ENCODE measurements around the gene EPHB1. TPM values are rescaled to one million over a fixed set of nuclear protein-coding genes. Genes with fewer than 3 reads are reported as not detected.
A peak's percentile ranks its signal among the peaks of the same experiment; 100 is the strongest.

The EPHB1 gene
- total RNA-seq, 4 donors from 2014 or later: 2.3 to 5.6 (median 4.6) TPM

- Histone ChIP-seq H3K4me3 (replicated peaks in 1 of 3) (no peak overlapping the region), H3K4me1 (no peaks in the 10 kb centered on the region), H3K9me3 (no peaks in the 10 kb centered on the region), H3K27ac (no peak overlapping the region), H3K27me3 (no peaks in the 10 kb centered on the region), H3K36me3 (no peaks in the 10 kb centered on the region)
- no peak for TF ChIP-seq POLR2A (IDR thresholded peaks at IDR 0.05)
- TF ChIP-seq CTCF (IDR thresholded peaks at IDR 0.05): no peak
- WGBS, 2 donors: 81 to 89% methylated on average over 2 of the region's 2 CpGs
- no peak for DNase-seq
- intact Hi-C loops (cut with DNase I): loop anchor here (5.0 kb wide), 1 partner anchor 150 kb away; no protein-coding TSS in a partner anchor
Observed at GRCh38 chr3:134751831-134752230, 43.2 kb upstream of the EPHB1 start.

- DNase-seq: peak in 1 of 2 donors; percentile 8
- intact Hi-C loops (cut with DNase I): loop anchor here (5.0 kb wide), 1 partner anchor 151 kb away; no protein-coding TSS in a partner anchor
- no peaks in the 10 kb centered on the region for H3K9me3 ChIP-seq
- TF ChIP-seq POLR2A (IDR thresholded peaks at IDR 0.05) (no peak), CTCF (IDR thresholded peaks at IDR 0.05) (no peak)
- no peak overlapping the region for H3K4me3 ChIP-seq (replicated peaks in 1 of 3)
- no peaks in the 10 kb centered on the region for H3K36me3 ChIP-seq
- H3K4me1 ChIP-seq: no peaks in the 10 kb centered on the region
- H3K27ac ChIP-seq: no peak overlapping the region
- 59 to 63% methylated on average over 9 of the region's 9 CpGs for WGBS, 2 donors
- H3K27me3 ChIP-seq: no peaks in the 10 kb centered on the region
Observed at GRCh38 chr3:134752761-134753461, 42.1 kb upstream of the EPHB1 start.

- no peak overlapping the region for H3K27ac ChIP-seq
- no peaks in the 10 kb centered on the region for H3K36me3 ChIP-seq
- intact Hi-C loops (cut with DNase I): loop anchor here (5.0 kb wide), 1 partner anchor 152 kb away; no protein-coding TSS in a partner anchor
- H3K9me3 ChIP-seq: no peaks in the 10 kb centered on the region
- no peak for DNase-seq
- WGBS, 2 donors: 72 to 76% methylated on average over 6 of the region's 6 CpGs
- no peaks in the 10 kb centered on the region for H3K4me1 ChIP-seq
- no peaks in the 10 kb centered on the region for H3K27me3 ChIP-seq
- no peak overlapping the region for H3K4me3 ChIP-seq (replicated peaks in 1 of 3)
- TF ChIP-seq CTCF (IDR thresholded peaks at IDR 0.05) (no peak), POLR2A (IDR thresholded peaks at IDR 0.05) (no peak)
Observed at GRCh38 chr3:134753999-134754742, 40.9 kb upstream of the EPHB1 start.

GRCh38 chr3:134754768-134755559 is 40.1 kb upstream of the EPHB1 start:
- Histone ChIP-seq H3K27ac (no peak overlapping the region), H3K9me3 (no peaks in the 10 kb centered on the region), H3K4me1 (no peaks in the 10 kb centered on the region), H3K27me3 (no peaks in the 10 kb centered on the region), H3K36me3 (no peaks in the 10 kb centered on the region), H3K4me3 (replicated peaks in 1 of 3) (no peak overlapping the region)
- 50 to 100% methylated on average over 2 to 4 of the region's 4 CpGs for WGBS, 2 donors
- TF ChIP-seq POLR2A (IDR thresholded peaks at IDR 0.05) (no peak), CTCF (IDR thresholded peaks at IDR 0.05) (peak; percentile 22 to 70 (median 51))
- peak; percentile 66 to 69 for DNase-seq
- intact Hi-C loops (cut with DNase I): loop anchor here (5.0 kb wide), 1 partner anchor 153 kb away; no protein-coding TSS in a partner anchor

All from thyroid gland (tissue), 4 donors.